CD4-positive, alpha-beta T cell treated with Interferon gamma for 1 hour (primary cell): ENCODE measurements around the gene MYO1D.
"Not testable (repeated sequence)": the region's sequence is repeated elsewhere in the genome, so short reads cannot be mapped to it uniquely, and the experiment has no call there.

Source experiments
- DNase-seq: peaks from one replicate; pipeline ENCODE4 v3.0.0-alpha.2; 2020

The MYO1D gene

DNA sequence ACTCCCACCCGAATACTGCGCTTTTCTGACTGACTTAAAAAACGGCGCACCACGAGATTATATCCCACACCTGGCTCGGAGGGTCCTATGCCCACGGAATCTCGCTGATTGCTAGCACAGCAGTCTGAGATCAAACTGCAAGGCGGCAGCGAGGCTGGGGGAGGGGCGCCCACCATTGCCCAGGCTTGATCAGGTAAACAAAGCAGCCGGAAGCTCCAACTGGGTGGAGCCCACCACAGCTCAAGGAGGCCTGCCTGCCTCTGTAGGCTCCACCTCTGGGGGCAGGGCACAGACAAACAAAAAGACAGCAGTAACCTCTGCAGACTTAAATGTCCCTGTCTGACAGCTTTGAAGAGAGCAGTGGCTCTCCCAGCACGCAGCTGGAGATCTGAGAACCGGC is 10.5 kb upstream of the MYO1D start:
- DNase-seq: not testable (repeated sequence)

DNA sequence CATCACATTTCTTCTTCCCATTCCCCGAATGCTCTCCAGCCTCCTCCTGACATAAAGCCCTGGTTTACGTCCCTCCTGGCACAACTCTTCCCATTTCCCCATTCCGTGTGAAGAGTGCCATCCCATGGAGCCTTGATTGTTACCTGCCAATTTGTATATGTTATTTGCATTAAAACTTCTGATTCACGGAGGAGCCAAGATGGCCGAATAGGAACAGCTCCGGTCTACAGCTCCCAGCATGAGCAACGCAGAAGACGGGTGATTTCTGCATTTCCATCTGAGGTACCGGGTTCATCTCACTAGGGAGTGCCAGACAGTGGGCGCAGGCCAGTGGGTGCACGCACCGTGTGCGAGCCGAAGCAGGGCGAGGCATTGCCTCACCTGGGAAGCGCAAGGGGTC is 10.0 kb upstream of the MYO1D start:
- not testable (repeated sequence) for DNase-seq

DNA sequence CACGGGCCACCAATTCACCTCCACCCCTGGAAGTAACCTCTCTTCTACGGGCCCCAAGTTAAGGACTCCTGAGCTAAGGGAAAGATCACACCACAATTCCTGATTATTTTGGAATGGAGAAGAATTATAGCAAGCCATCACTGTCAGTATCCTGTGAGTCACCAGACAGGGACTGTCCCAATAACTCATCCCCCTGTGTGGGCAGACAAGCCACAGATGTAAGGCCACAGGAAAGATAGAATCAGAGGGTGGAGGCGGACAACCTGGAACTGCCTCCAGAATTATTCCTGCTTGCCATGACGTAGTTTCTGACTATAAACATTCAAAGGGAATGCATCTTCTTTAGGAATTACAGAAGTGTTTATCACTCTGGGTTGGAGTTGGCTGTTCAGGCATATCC is 5.8 kb upstream of the MYO1D start:
- DNase-seq: no peak

DNA sequence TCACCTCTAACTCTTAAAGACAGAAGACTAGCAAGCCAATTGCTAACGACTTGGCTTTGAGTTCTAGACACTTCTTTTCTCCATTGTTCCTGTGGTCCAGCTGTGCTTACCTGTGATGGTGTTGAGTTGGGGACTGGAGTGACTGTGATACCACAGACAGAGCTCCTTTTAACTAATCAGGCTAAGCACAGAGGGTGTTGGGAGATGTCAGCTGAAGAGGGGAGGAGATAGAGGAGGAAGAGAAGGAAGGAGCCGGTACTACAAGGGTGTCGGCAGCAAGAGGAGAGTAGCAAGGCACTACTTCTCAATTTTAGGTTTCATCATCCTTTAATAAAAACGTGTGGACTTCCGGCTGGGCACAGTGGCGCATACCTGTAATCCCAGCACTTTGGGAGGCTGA is 5.1 kb upstream of the MYO1D start:
- no peak for DNase-seq

DNA sequence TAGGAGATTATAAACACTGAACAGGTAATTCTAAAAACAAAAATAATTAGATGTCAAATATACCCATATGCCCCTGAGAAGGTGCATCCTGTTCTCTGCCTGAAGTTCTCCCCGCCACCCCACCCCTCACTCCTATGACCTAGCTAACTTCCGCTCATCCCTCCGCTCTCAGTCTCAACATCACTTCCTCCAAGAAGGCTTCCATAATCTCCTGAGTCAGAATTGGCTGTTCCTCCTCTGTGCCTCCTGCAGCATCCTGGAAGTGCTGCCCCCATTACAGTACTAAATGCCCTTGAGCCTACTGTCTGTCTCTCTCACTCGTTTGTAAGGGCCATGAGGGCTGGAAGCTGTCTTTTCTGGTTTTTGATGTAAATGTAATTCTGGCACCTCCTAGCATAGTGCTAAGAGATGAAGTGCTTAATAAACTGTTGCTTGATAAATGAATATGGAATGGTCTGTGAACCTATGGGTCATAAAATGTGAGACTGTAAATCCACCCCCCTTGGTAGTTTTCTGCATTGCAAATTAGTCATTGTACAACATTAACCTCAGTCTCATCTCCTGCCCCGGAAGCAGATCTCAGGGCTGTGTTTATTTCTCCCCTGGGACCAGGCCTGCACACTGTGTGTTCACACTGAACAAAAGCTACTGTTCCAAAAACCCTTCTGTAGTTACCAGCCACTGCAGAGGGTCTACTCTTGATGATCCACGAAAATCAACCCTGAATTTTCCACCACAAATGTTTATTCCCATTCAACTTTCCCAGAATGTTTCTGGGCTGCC is 3.9 kb upstream of the MYO1D start:
- DNase-seq: no peak

DNA sequence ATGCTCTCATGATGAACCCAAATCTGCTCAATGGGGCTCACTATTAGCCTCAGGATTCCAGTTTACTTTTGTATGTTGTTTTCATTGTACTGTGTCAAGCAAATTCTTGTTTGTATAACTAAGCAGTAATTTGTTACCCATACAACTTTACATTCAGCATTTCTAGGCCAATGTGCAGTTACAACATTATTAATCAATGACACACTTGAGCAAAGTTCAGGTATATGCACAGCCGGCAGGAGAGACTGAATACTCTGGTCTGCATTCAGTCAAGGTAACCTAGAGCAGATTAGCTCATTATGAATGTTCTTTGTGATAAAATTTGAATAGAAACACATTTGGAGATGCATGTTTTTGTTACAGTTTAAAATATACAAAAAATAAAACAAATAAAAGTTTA is 2.2 kb upstream of the MYO1D start:
- DNase-seq: no peak

DNA sequence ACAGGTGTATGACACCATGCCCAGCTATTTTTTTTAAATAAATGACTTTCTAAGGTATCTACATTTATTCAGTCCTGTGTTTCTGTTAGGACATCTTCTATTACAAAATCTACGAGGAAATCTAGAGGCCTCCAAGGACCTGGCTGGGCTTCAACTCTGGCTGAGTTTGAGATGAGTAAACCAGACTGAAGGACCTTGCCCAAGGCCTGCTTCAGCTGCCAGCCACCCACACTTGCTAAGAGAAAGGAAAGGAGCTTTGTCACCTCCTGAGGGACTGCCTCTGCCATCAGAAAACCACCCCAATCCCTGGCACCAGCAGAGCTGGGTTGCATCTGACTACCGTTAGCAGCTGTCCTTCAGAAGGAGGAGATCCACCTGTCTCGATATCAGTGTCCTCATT is 1.3 kb upstream of the MYO1D start:
- DNase-seq: no peak

DNA sequence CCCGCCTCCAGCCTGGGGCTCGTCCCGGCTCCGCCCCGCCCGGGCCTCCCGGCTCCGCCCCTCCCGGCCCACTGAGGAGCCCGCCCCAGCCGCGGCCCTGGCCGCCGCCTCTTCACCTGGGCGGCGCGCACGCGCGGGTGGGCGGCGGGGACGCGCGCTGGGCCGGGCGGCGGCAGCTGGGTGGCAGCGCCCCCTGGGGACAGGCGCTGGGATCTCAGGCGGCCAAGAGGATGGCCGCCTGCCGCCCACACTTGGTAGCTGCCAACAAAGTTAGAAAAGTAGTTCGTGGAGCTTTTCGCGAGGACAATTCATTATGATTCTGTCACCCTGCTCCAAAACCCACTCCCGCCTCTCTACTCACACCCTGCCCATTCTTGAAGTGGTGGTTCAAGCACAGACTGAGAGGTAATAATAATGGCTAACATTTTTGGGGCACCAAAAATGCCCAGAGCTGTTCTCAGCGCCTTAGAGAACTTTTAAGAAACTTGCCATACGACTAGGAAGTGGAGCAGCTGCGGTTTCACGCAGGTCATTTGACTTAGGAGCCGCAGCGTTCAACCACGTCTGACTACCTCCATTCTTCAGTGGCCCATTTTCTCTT is 340 bp upstream of the MYO1D start:
- peak; percentile 92 for DNase-seq

DNA sequence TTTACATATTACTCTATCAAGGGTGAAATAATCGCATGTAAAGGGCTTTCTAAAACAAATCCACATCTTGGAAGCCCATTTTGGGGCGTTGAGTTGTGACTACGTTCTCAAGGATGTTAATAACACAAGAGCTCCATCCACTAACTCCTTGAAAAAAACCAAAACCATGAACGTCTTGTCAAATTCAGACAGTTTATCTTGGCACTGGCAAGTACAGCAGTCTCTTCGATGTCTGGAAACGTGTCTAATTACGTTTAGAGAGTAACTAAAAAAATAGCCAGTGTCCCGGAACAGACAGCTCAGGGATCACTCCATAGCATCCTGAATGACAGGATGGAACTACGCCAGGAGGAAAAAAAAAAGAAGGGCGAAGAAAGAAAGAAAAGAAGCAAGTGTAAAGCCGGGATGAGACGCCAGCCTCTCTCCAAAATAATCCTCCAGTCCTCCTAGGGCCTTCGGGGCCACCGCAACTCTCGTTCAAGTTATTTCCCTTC is 954 bp downstream of the MYO1D start:
- no peak for DNase-seq

DNA sequence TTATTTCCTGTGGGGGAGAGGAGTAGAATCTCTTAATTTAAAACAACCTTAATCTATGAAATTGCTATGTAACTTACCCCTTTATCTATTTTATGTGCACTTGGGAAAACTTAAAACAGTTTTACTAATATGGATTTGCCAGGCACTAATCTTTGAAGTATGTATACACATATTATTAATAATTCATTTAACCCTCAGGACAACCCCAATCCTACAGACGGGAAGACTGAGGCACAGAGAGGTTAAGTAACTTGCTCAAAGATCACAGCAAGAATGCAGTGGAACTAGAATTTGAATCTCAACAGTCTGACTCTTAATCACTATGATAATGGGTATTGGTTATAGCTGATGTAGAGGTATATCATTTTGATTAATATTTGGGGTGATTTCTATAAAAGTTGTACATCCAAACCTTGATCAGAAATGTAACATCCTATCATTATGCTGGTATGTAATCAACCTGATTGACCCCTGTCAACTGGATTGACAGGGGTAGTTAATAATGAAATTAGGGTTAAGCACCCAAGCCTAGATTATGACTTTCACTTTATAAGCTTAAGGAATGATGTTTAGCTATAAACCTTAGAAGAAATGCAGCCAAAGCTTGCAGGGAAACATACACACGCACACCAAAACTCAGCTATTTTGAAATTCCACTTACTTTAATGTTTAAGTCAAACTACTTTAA is 1.6 kb downstream of the MYO1D start:
- no peak for DNase-seq

DNA sequence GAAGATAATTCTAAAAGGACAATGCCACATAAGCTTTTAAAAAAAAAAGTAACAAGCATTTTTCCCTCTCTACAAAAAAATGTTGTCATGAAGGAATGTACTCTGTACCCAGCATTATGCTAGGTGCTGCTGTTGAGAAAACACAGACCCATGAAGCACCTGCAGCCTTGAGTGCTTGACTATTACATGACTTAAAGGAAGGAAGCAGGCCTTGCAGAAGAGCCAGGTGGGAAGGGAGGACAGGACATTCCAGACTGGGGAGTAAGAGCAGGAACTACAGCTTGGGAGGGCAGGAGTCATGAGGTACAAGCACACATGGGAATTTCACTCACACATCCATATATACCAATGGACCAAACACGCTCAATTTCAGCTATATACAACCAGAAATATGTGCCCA is 3.8 kb downstream of the MYO1D start:
- no peak for DNase-seq

DNA sequence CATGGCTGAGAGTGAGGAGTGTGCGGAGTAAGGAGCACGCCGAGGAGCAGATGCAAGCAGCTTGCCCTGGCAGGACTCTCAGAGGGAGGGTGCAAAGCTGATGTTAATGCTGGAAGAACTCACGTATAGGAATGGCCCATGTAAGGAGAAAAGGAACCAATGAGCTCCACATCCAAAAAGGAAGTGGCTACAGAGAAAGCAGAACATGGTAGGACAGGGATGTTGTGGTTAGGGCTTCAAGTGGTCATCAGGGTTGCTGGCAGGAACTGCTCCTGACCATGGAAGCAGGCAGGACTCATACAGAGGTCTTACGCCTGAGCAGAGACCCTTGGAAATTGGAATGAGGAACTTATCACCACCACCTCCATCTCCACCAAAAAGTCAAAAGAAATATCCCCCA is 5.2 kb downstream of the MYO1D start:
- peak; percentile 16 for DNase-seq

DNA sequence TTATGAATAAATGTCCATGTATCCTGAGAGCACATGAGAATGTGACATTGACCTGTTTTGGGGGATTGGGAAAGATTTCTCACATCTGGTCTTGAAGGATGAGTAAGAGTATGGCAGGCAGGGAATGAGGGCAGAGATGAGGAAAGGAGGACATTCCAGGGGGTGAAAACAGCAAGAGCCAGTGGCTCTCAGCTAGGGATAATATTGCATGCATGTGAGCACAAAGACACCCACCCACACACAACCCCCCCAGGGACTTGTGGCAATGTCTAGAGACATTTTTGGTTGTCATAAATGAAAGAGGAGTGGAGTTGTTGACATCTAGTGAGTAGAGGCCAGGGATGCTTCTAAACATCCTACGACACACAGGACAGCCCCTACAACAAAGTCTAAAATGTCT is 6.0 kb downstream of the MYO1D start:
- DNase-seq: no peak

DNA sequence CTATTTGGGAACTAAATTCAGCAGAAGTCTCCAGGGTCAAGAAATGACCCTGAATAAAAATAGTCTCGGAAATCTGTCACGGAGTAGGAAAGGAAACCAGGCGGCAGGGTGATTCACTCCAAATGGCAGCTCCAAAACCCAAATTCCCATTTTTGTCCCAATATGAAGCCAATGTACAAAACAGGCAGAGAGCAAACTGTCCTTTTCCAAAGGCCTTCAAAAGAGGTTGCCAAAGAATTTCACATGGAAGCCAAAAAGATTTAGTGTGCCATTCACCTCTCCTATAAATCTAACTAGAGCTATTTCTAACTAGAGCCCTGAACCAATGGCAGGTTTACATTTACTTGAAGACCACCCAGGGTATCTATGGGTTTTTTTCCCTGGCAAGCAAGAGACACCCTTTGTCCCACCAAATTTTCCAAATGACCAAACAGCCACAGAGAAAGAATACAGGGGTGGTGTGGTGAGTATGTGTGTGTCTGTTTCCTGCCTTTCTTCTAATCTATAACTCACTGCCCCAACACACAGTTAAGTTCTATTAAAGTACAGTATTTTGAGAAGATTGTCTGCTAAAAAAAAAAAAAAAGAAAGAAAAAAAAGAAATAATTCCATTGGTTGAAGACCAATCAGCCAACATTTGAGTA is 6.8 kb downstream of the MYO1D start:
- DNase-seq: no peak

DNA sequence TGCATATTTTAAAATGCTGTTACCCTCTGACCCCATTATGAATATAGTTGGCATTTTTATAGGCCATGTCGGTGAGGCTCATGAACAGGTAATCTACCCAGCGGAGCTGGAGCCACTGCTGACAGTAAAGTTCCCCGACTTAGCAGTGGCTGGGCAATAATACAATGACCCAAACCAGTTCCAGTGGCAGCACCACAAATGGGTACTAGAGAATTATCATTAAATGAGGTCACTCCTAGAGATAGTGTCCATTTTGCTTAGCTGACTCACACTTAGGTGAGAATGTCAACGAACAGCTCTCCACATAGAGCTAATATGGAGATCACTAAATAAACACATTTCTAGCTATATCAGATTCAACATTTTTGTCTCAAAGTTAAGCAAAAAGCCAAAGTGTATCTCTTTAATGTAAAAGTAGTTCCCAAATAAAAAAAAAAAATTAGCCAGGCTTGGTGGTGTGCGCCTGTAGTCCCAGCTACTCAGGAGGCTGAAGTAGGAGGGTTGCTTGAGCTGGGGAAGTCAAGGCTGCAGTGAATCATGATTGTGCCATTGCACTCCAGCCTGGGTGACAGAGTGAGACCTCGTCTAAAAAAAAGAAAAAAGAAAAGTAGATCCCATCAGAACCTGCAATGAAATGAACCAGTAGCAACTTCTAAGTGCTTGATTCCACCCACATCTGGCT is 7.4 kb downstream of the MYO1D start:
- DNase-seq: no peak

DNA sequence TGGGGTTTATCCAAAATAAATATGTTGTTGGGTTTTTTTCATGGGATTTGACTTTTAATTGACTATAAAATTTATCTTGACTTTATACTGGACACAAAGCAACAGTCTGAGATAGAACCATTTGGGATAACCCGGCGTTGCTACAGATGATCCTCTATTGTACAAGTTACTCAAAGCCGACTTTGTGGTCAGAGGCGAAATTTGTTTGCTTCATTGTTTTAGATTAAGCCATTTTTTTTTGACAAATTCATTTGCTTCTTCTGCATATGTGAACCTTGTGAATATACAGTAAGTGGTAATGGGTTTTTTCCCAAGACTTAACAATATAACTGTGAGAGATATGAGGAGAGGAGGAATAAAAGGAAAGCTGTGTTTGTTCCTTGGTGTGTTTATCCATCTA is 11.8 kb downstream of the MYO1D start:
- no peak for DNase-seq

DNA sequence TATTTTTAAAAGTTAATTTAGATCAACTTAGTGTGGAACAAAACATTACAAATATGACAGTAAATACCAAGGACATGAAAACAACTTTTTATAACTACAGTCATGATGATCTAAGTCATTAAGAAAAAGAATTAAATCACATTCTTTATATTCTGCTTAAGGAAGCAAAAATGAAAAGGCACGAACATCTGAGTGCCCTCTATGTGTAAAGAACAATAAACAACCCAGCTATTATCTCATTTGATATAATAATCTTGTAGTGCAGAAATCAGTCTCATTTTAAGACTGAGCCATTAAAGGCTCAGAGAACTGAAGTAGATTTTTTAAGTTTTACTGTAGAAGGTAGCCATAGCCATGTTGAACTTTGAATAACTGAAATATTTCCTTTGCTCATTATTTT is 13.4 kb downstream of the MYO1D start:
- DNase-seq: no peak

DNA sequence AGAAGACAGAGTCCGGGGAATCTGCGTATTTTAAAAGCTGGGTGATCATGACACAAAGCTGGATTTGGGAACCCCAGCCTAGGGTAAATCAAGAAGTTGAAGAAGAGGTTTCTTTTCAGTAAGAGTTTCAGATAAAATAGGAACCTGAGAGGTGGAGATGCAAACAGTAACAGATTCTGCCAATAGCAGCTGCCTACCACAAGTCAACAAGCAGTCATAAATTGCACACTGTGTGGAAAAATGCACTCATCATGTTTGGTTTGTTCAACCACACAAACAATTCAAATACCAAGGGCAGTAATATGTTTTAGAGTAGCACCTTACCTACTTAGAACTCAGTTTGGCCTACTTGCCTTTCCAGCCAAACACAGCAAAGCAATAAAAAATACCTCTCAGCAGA is 14.0 kb downstream of the MYO1D start:
- no peak for DNase-seq

DNA sequence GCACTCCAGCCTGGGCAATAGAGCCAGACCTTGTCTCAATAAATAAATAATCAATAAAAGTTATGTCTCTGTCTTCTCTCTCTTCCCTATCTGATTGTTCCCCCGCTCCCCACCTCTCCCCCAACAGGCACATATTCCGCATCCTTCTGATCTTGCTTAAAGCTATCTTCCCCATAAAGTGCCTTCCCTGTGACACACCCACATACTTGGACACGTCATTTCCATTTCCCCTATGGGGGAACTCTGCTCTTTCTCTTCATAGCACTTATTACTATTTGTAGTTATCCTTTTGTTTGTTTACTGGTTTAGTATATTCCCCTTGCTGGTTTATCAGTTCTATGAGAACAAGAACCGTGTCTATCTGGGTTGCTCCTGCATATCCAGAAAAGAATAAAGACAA is 14.9 kb downstream of the MYO1D start:
- DNase-seq: no peak

DNA sequence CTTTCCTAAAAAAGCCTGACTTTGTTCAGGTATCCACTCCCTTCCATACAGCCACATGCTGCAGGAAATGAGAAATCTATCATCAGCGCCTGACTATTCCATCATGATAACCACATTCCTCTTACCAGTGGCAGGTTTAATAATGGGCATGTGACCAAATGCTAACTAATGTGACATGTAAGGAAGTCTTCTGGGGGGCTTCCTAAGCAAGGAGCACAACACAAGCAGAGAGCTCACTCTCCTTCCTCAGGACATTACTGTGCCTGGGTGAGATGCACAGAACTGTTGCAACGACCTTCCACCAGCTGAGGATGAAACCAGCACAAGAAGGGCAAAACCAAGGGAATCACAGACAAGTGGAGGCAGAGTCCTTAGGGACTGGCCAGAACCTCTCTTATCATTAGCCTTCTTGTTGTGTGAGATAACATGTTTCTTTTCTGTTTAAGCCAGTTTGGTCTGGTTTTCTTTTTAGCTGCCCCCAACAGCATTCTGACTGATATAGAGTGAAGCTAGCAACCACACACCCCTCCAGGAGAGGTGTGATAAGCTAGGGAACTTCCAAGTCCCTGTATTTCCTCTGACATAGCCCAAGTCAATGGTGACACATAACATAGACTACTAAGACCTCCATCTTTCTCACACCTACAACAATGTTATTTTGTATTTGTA is 16.9 kb downstream of the MYO1D start:
- DNase-seq: no peak

DNA sequence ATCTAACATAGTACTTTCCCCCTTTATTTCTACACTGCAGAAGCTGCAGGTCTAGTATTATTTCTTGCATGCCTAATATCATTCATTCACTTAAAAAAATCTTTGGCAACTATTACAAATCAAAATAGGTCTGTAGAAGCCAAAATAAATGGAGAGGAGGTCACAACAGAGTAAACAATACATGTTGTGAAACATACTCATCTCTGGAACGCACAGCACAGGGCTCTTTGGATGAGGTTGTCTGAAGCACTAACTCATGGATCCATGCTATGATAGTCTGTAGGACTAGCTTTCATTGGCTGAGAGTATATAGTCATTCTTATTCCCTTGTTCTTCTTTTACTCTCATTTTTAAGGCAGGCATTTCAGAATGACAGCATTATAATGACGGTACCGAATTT is 21.3 kb downstream of the MYO1D start:
- DNase-seq: no peak

DNA sequence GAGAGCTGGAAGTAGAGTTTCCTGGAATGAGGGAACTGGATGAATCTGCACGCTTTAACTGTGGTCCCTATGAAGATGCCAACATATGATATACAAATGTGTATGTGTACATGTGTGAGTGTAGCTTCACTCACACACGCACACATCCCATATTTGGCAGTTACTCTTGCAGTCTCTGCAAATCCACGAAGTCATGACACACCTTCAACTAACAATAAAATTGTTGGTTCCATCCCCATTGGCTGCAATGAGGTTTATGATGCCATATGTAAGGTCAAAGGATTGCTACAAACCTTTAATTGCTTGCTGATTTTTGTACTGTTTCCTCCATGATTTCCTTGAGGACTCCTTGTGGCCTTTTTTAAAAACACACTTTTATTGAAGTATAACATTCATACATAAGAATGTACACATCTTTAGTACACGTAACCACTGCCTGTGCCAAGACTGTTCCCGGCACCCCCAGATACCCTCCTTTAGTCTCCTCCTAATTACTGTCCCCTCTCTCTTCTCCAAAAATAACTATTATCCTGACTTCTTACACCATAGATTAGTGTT is 22.0 kb downstream of the MYO1D start:
- DNase-seq: no peak
